Stomach (tissue), 4 donors: ENCODE measurements around the gene HIP1.

Source experiments
- CTCF ChIP-seq, 7 experiments: fragments of 450-650 bp in 4 of 7; fragments of 200-600 bp in 3 of 7; sonication (generic) in 3 of 7; IDR thresholded peaks; one replicate each; pipeline ENCODE4 v1.5.1; 2016 to 2019; ENCODE audit warnings: antibody characterized with exemption in 7 of 7, control low read depth in 2 of 7, mild to moderate bottlenecking in 1 of 7
- EP300 ChIP-seq: sonication (generic); formaldehyde crosslinking; IDR thresholded peaks from one replicate; pipeline ENCODE4 v1.6.1; 2017; ENCODE audit warnings: antibody characterized with exemption
- POLR2A ChIP-seq, 4 donors: fragments of 450-650 bp; IDR thresholded peaks; one replicate each; pipeline ENCODE4 v1.6.1; 2016; ENCODE audit warnings: antibody characterized with exemption in 4 of 4, control low read depth in 2 of 4, mild to moderate bottlenecking in 1 of 4, moderate library complexity in 1 of 4

GRCh38 chr7:75715864-75716263 is 22.9 kb downstream of the HIP1 start:
- TF ChIP-seq EP300 = no peak
- TF ChIP-seq CTCF (IDR thresholded peaks at IDR 0.05) = no peak
- no peak for TF ChIP-seq POLR2A (IDR thresholded peaks at IDR 0.05)
